Stromal cell of bone marrow (primary cell): ENCODE data around the gene OR11A1.

ENCODE experiments used
- DNase-seq: peaks from one replicate; pipeline ENCODE4 v3.0.0-alpha.2; 2012; ENCODE audit warnings: low read depth

OR11A1 gene

GRCh38 chr6:29388533-29388932 is 68.3 kb downstream of the OR11A1 start:
- no peak for DNase-seq

DNA sequence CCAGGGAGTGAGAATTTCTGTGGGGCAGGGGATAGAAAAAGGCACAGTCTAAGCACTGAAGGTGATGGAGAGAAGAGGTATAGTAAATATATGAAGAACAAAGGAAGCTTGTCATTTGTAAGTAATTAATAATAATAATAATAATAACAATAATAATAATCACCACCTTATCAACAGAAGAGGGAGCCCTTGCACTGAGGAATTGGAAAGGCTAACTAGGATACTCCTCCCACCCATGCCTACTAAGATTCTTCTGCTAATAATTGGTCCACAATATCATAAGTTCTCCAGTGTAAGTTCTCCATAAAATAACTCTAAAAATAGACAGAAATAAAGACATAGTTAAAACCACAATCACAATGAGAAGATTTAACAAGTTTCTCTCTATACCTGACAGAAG is 80.9 kb downstream of the OR11A1 start:
- DNase-seq, result no peak
